H1 (cell line): Measurements from ENCODE around the gene P2RY14. TPM values are rescaled to one million over a fixed set of nuclear protein-coding genes. Genes with fewer than 3 reads are reported as not detected.

Experiments
- CTCF ChIA-PET: fragments of 300-600 bp; sonication (Branson Sonifier 250); formaldehyde crosslinking; loops from one replicate; lab custom pipeline; 2021; ENCODE audit not compliant: partially characterized antibody; lab: Charles Lee
- POLR2A ChIA-PET: fragments of 300-600 bp; sonication (Branson Sonifier 250); formaldehyde crosslinking; loops from one replicate; lab custom pipeline; 2021; ENCODE audit warnings: inconsistent platforms; ENCODE audit not compliant: partially characterized antibody; lab: Charles Lee
- DNase-seq, 2 experiments: peaks; one replicate each; pipeline versions ENCODE4 v3.0.0 to v3.0.0-alpha.2; 2010 to 2022; ENCODE audit warnings: low spot score in 2 of 2, low read depth in 1 of 2, mixed read lengths in 1 of 2
- FAIRE-seq: peaks from 2 replicates; lab custom pipeline; 2011; peaks lifted over from hg19 to GRCh38; lab: Jason Lieb, UNC
- H2AFZ ChIP-seq: 2 replicates; pipeline ENCODE4 v1.8.1; 2012; ENCODE audit warnings: low read length, inconsistent platforms
- H2AK5ac ChIP-seq: 2 replicates; pipeline ENCODE4 v1.6.1; 2013; ENCODE audit warnings: low read depth, low read length
- H2BK120ac ChIP-seq: replicated peaks from 2 replicates; pipeline ENCODE3; 2013; ENCODE audit warnings: low read depth, low read length, inconsistent platforms
- H2BK12ac ChIP-seq: 2 replicates; pipeline ENCODE4 v1.6.1; 2013; ENCODE audit warnings: low read depth, low read length
- H2BK15ac ChIP-seq: 2 replicates; pipeline ENCODE4 v1.6.1; 2013; ENCODE audit warnings: low read length
- H2BK20ac ChIP-seq: 2 replicates; pipeline ENCODE4 v1.6.1; 2013; ENCODE audit warnings: low read length
- H2BK5ac ChIP-seq: 2 replicates; pipeline ENCODE4 v1.6.1; 2013; ENCODE audit warnings: low read depth, low read length
- H3K14ac ChIP-seq: 2 replicates; pipeline ENCODE4 v1.6.1; 2013; ENCODE audit warnings: inconsistent platforms; ENCODE audit not compliant: insufficient read length
- H3K18ac ChIP-seq: 2 replicates; pipeline ENCODE4 v1.6.1; 2013; ENCODE audit warnings: low read length; ENCODE audit errors: extremely low read depth
- H3K23ac ChIP-seq: 2 replicates; pipeline ENCODE4 v1.6.1; 2013; ENCODE audit warnings: inconsistent platforms; ENCODE audit not compliant: insufficient read length
- H3K23me2 ChIP-seq: 2 replicates; pipeline ENCODE4 v1.6.1; 2013; ENCODE audit warnings: low read depth, low read length
- H3K27ac ChIP-seq: 2 replicates; pipeline ENCODE4 v1.6.1; 2011; ENCODE audit warnings: low read depth, low read length, inconsistent platforms
- H3K27me3 ChIP-seq, 4 experiments: replicated peaks in 1 of 4; 1 replicate in 1 of 4; 2 replicates in 3 of 4; pipeline versions ENCODE4 v1.6.1 to v1.8.1; 2011 to 2013; ENCODE audit warnings: low read length in 3 of 4, mild to moderate bottlenecking in 3 of 4, inconsistent platforms in 2 of 4, mixed read lengths in 2 of 4, moderate library complexity in 1 of 4; ENCODE audit not compliant: control insufficient read depth in 3 of 4, insufficient read depth in 3 of 4; ENCODE audit errors: extremely low read depth in 1 of 4
- H3K36me3 ChIP-seq, 4 experiments: 2 replicates each; pipeline versions ENCODE4 v1.6.1 to v1.8.1; 2011 to 2013; ENCODE audit warnings: mild to moderate bottlenecking in 4 of 4, low read length in 3 of 4, moderate library complexity in 2 of 4, control low read depth in 1 of 4, inconsistent platforms in 1 of 4; ENCODE audit not compliant: insufficient read depth in 4 of 4, control insufficient read depth in 2 of 4
- H3K4ac ChIP-seq: replicated peaks from 2 replicates; pipeline ENCODE3; 2013; ENCODE audit warnings: low read length, low read depth, mixed read lengths, inconsistent platforms; ENCODE audit not compliant: insufficient read length
- H3K4me1 ChIP-seq, 4 experiments: replicated peaks in 1 of 4; 1 replicate in 1 of 4; 2 replicates in 3 of 4; pipeline versions ENCODE4 v1.6.1 to v1.8.1; 2011 to 2013; ENCODE audit warnings: low read length in 3 of 4, inconsistent platforms in 2 of 4, mixed read lengths in 1 of 4; ENCODE audit not compliant: insufficient read depth in 4 of 4, control insufficient read depth in 3 of 4
- H3K4me2 ChIP-seq, 2 experiments: 2 replicates each; pipeline versions ENCODE4 v1.6.1 to v1.8.1; 2011 to 2013; ENCODE audit warnings: low read depth in 2 of 2, low read length in 2 of 2, control low read depth in 1 of 2, inconsistent platforms in 1 of 2, mild to moderate bottlenecking in 1 of 2; ENCODE audit not compliant: insufficient read depth in 1 of 2
- H3K4me3 ChIP-seq, 4 experiments: fragments of 200-600, 300-600 bp in 1 of 4; sonication (generic), shearing (Covaris generic), sonication (Bioruptor Twin) in 1 of 4; 2 replicates each; pipeline versions ENCODE4 v1.5.1 to v1.8.1; 2011 to 2016; ENCODE audit warnings: low read length in 4 of 4, low read depth in 3 of 4, control low read depth in 2 of 4, inconsistent platforms in 2 of 4, mild to moderate bottlenecking in 2 of 4, mixed read lengths in 1 of 4, moderate library complexity in 1 of 4; ENCODE audit not compliant: insufficient read depth in 2 of 4; ENCODE audit errors: extremely low read depth in 1 of 4
- H3K56ac ChIP-seq: replicated peaks from 2 replicates; pipeline ENCODE3; 2013; ENCODE audit warnings: low read depth, mild to moderate bottlenecking, mixed read lengths, low read length, inconsistent platforms; ENCODE audit not compliant: insufficient read length
- H3K79me1 ChIP-seq: 2 replicates; pipeline ENCODE4 v1.6.1; 2013; ENCODE audit warnings: low read depth, low read length, control low read depth
- H3K79me2 ChIP-seq, 2 experiments: 2 replicates each; pipeline versions ENCODE4 v1.6.1 to v1.8.1; 2012 to 2013; ENCODE audit warnings: low read length in 2 of 2, mild to moderate bottlenecking in 2 of 2, inconsistent platforms in 1 of 2; ENCODE audit not compliant: insufficient read depth in 2 of 2, control insufficient read depth in 1 of 2
- H3K9ac ChIP-seq, 4 experiments: replicated peaks in 1 of 4; 1 replicate in 1 of 4; 2 replicates in 3 of 4; pipeline versions ENCODE4 v1.6.1 to v1.8.1; 2011 to 2013; ENCODE audit warnings: low read depth in 3 of 4, low read length in 3 of 4, control low read depth in 2 of 4, mild to moderate bottlenecking in 2 of 4, moderate library complexity in 2 of 4, inconsistent platforms in 1 of 4; ENCODE audit errors: extremely low read depth in 1 of 4
- H3K9me3 ChIP-seq, 2 experiments: 2 replicates each; pipeline versions ENCODE4 v1.6.1 to v1.8.1; 2012 to 2013; ENCODE audit warnings: mild to moderate bottlenecking in 2 of 2, moderate library complexity in 2 of 2, control low read depth in 1 of 2, inconsistent platforms in 1 of 2, low read depth in 1 of 2, low read length in 1 of 2, mixed read lengths in 1 of 2; ENCODE audit not compliant: insufficient read depth in 2 of 2
- H4K20me1 ChIP-seq, 2 experiments: replicated peaks in 1 of 2; 2 replicates each; pipeline versions ENCODE3 to v1.8.1; 2011 to 2013; ENCODE audit warnings: inconsistent platforms in 2 of 2, low read length in 2 of 2, mild to moderate bottlenecking in 1 of 2; ENCODE audit not compliant: insufficient read depth in 2 of 2, control insufficient read depth in 1 of 2
- H4K5ac ChIP-seq: 2 replicates; pipeline ENCODE4 v1.6.1; 2013; ENCODE audit warnings: low read length, low read depth, mixed read lengths, inconsistent platforms; ENCODE audit not compliant: insufficient read length
- H4K8ac ChIP-seq: 2 replicates; pipeline ENCODE4 v1.8.0; 2013; ENCODE audit warnings: mild to moderate bottlenecking, moderate library complexity, low read length, inconsistent platforms; ENCODE audit not compliant: insufficient read depth; ENCODE audit errors: extremely low read depth
- H4K91ac ChIP-seq: replicated peaks from 2 replicates; pipeline ENCODE3; 2013; ENCODE audit warnings: low read length, mixed read lengths, inconsistent platforms; ENCODE audit not compliant: insufficient read length
- CBX8 ChIP-seq: fragments of 300-800, 300-1000 bp; sonication (generic); IDR thresholded peaks from 2 replicates; pipeline ENCODE4 v1.7.1; 2016; ENCODE audit warnings: low read depth, low read length, borderline replicate concordance
- EP300 ChIP-seq, 2 experiments: IDR thresholded peaks; 1 replicate in 1 of 2; 2 replicates in 1 of 2; pipeline ENCODE4 v1.6.1; 2011 to 2012; ENCODE audit warnings: low read depth in 2 of 2, low read length in 2 of 2, mild to moderate bottlenecking in 2 of 2, borderline replicate concordance in 1 of 2, inconsistent platforms in 1 of 2, moderate library complexity in 1 of 2
- HDAC6 ChIP-seq: IDR thresholded peaks from one replicate; pipeline ENCODE4 v1.7.1; 2012; ENCODE audit warnings: low read depth, mild to moderate bottlenecking, inconsistent platforms, low read length, moderate library complexity
- JUND ChIP-seq: IDR thresholded peaks from 2 replicates; pipeline ENCODE4 v1.6.1; 2011; ENCODE audit warnings: mild to moderate bottlenecking, improper control_type of control experiment, low read length
- SAP30 ChIP-seq: fragments of 300-600 bp; sonication (generic); IDR thresholded peaks from 2 replicates; pipeline ENCODE4 v1.7.1; 2012; ENCODE audit warnings: low read length, moderate library complexity, mild to moderate bottlenecking, inconsistent platforms; ENCODE audit not compliant: insufficient read depth, insufficient replicate concordance
- SIN3A ChIP-seq, 2 experiments: IDR thresholded peaks in 1 of 2; conservative IDR thresholded peaks in 1 of 2; 2 replicates each; pipeline ENCODE4 v1.6.1; 2011 to 2012; ENCODE audit warnings: low read length in 2 of 2, improper control_type of control experiment in 1 of 2, low read depth in 1 of 2, mild to moderate bottlenecking in 1 of 2
- SP1 ChIP-seq: IDR thresholded peaks from 2 replicates; pipeline ENCODE4 v1.6.1; 2011; ENCODE audit warnings: low read depth, low read length
- ZNF274 ChIP-seq: IDR thresholded peaks from 2 replicates; pipeline ENCODE4 v1.7.0; 2012; ENCODE audit warnings: low read length, borderline replicate concordance; ENCODE audit errors: extremely low read depth
- WGBS, 2 experiments: shearing (Covaris generic) in 1 of 2; methylation state at CpG; one replicate each; pipeline versions ENCODE4 v1.1.6 to v1.1.7; 2013 to 2015; ENCODE audit warnings: low lambda C conversion rate in 2 of 2, mixed read lengths in 2 of 2, inconsistent platforms in 1 of 2, low coverage in 1 of 2, missing lambda C conversion rate in 1 of 2; ENCODE audit not compliant: insufficient replicate concordance in 2 of 2, insufficient coverage in 1 of 2, insufficient read length in 1 of 2; ENCODE audit errors: extremely low coverage in 1 of 2, missing lambda C conversion rate in 1 of 2; 5-methylcytosine and 5-hydroxymethylcytosine counted together
- polyA plus RNA-seq, 7 experiments: library from polyadenylated mRNA; depleted of rRNA in 3 of 7; stranded (reverse) in 5 of 7; unstranded in 2 of 7; fragments of >200 nt in 5 of 7; fragments of 200-250 nt in 2 of 7; gene quantifications; 1 replicate in 5 of 7; 2 replicates in 1 of 7; 4 replicates in 1 of 7; pipeline versions ENCODE4 v1.2.1 to v1.2.3, GENCODE V29; 2011 to 2013; ENCODE audit warnings: missing spikeins in 2 of 7, mixed read lengths in 2 of 7
- total RNA-seq: library from RNA; stranded (reverse); fragmentation: NEBNext Ultra II Directional; extraction: Animal tissue kit (Norgen Biotek cat#: 25700); gene quantifications from 2 replicates; pipeline ENCODE4 v1.2.1, GENCODE V29; 2021
- TF ChIP-seq, protein P1 (sequence below): IDR thresholded peaks from 2 replicates; pipeline ENCODE4 v1.6.1; 2011; ENCODE audit warnings: low read length, improper control_type of control experiment

P2RY14 gene
- total and polyA plus RNA-seq, 2 of the 8 experiments (the other 6 are each of a cell fraction or from before 2014, with no cell fraction given), result not detected

DNA sequence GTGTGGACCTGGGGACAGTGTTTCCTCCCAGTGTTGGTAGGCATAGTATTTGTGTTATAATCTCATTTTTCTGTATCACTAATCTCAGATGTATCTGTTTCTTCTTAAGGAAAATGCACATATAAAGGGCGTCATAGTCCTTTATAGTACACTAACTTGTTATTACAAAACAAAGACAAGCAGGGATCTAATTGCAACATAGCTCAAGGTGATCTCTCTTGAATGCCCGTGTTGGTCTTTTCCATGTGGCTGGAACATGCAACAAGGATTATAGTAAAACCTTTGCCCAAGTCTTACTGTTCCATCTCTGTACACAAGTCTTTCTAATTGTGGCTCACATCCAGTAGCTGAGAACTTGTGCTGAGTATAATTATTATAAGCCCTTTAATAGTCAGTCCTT, 41.8 kb upstream of the P2RY14 start:
- no peak overlapping the region for H2AFZ ChIP-seq
- H2BK5ac ChIP-seq, result no peak overlapping the region
- H3K79me1 ChIP-seq, result no peaks in the 10 kb centered on the region
- H3K79me2 ChIP-seq, result no peaks in the 10 kb centered on the region
- TF ChIP-seq SIN3A (conservative IDR thresholded peaks at IDR 0.05 in 1 of 2, IDR thresholded peaks at IDR 0.05 in 1 of 2; ENCODE audit: low read depth in 1 of 2, low read length in 2 of 2) (no peak), CBX8 (no peak), SAP30 (no peak), ZNF274 (no peak), EP300 (IDR thresholded peaks at IDR 0.05; ENCODE audit: borderline replicate concordance in 1 of 2, low read depth in 2 of 2, low read length in 2 of 2) (no peak), SP1 (no peak), HDAC6 (no peak), JUND (no peak)
- TF ChIP-seq, protein P1, sequence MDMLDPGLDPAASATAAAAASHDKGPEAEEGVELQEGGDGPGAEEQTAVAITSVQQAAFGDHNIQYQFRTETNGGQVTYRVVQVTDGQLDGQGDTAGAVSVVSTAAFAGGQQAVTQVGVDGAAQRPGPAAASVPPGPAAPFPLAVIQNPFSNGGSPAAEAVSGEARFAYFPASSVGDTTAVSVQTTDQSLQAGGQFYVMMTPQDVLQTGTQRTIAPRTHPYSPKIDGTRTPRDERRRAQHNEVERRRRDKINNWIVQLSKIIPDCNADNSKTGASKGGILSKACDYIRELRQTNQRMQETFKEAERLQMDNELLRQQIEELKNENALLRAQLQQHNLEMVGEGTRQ, result no peak
- H3K14ac ChIP-seq, result no peak overlapping the region
- no peak overlapping the region for H3K27ac ChIP-seq
- no peak overlapping the region for H2BK120ac ChIP-seq
- no peak overlapping the region for H4K5ac ChIP-seq
- H4K8ac ChIP-seq, result no peak overlapping the region
- ChIA-PET CTCF (interaction anchor here (1.0 to 1.3 kb wide), 5 partner anchors 11 to 106 kb away, joined by 3 to 5 read pairs (median 3); no protein-coding TSS in a partner anchor), POLR2A (no interaction called here)
- no peak overlapping the region for H2BK12ac ChIP-seq
- H3K4me1 ChIP-seq, result peaks cover 0 to 5% (median 4%) of the 10 kb centered on the region in 4 experiments; a peak in 4 of 7 replicates
- DNase-seq (no peak), FAIRE-seq (no peak)
- no peaks in the 10 kb centered on the region for H4K20me1 ChIP-seq
- no peaks in the 10 kb centered on the region for H3K36me3 ChIP-seq
- 91% methylated on average over 2 of the region's 2 CpGs; no CpG with 5 or more reads in 1 of the 2 experiments for WGBS, 2 experiments
- no peak overlapping the region for H2AK5ac ChIP-seq
- H2BK20ac ChIP-seq, result no peak overlapping the region
- H3K23me2 ChIP-seq, result no peaks in the 10 kb centered on the region
- H3K23ac ChIP-seq, result no peak overlapping the region
- no peaks in the 10 kb centered on the region for H3K9me3 ChIP-seq
- H4K91ac ChIP-seq, result no peak overlapping the region
- H3K4me3 ChIP-seq, result no peak overlapping the region
- H3K9ac ChIP-seq, result no peak overlapping the region
- H3K27me3 ChIP-seq, result no peaks in the 10 kb centered on the region
- no peak overlapping the region for H3K4me2 ChIP-seq
- no peak overlapping the region for H3K56ac ChIP-seq
- no peak overlapping the region for H3K18ac ChIP-seq
- no peak overlapping the region for H2BK15ac ChIP-seq
- H3K4ac ChIP-seq, result no peak overlapping the region
